Measurements from ENCODE around the gene NPC1. TPM values are rescaled to one million over a fixed set of nuclear protein-coding genes. Genes with fewer than 3 reads are reported as not detected.

The NPC1 gene
- total RNA-seq, 1 donor from 2014 or later: 40.1 TPM

- no peaks in the 10 kb centered on the region for H3K9me3 Mint-ChIP-seq (ENCODE audit: unreplicated experiment)
- no peaks in the 10 kb centered on the region for H3K36me3 Mint-ChIP-seq (ENCODE audit: unreplicated experiment)
- H3K27me3 Mint-ChIP-seq (ENCODE audit: unreplicated experiment): peaks cover 26% of the 10 kb centered on the region
- H3K4me1 Mint-ChIP-seq (ENCODE audit: unreplicated experiment): peaks cover 11% of the 10 kb centered on the region
- no peak overlapping the region for H3K27ac Mint-ChIP-seq (ENCODE audit: unreplicated experiment)
- H3K4me3 Mint-ChIP-seq (ENCODE audit: unreplicated experiment): no peak overlapping the region
- no peak for TF ChIP-seq CTCF (IDR thresholded peaks at IDR 0.05)
- DNase-seq (ENCODE audit: extremely low spot score, unreplicated experiment): no peak
Measured at GRCh38 chr18:23632615-23633014, 46.3 kb upstream of the NPC1 start.

GRCh38 chr18:23631746-23632145 lies 45.4 kb upstream of the NPC1 start:
- no peak for TF ChIP-seq CTCF (IDR thresholded peaks at IDR 0.05)
- Mint-ChIP-seq H3K4me1 (ENCODE audit: unreplicated experiment) (peaks cover 19% of the 10 kb centered on the region), H3K27me3 (ENCODE audit: unreplicated experiment) (peaks cover 26% of the 10 kb centered on the region), H3K36me3 (ENCODE audit: unreplicated experiment) (no peaks in the 10 kb centered on the region), H3K9me3 (ENCODE audit: unreplicated experiment) (no peaks in the 10 kb centered on the region), H3K4me3 (ENCODE audit: unreplicated experiment) (no peak overlapping the region), H3K27ac (ENCODE audit: unreplicated experiment) (no peak overlapping the region)
- no peak for DNase-seq (ENCODE audit: extremely low spot score, unreplicated experiment)

- peaks cover 24% of the 10 kb centered on the region for H3K4me1 Mint-ChIP-seq (ENCODE audit: unreplicated experiment)
- no peaks in the 10 kb centered on the region for H3K9me3 Mint-ChIP-seq (ENCODE audit: unreplicated experiment)
- H3K4me3 Mint-ChIP-seq (ENCODE audit: unreplicated experiment): no peak overlapping the region
Measured at GRCh38 chr18:23631312-23631711, 45.0 kb upstream of the NPC1 start.

GRCh38 chr18:23629444-23629946 lies 43.2 kb upstream of the NPC1 start:
- Mint-ChIP-seq H3K4me3 (ENCODE audit: unreplicated experiment) (no peak overlapping the region), H3K9me3 (ENCODE audit: unreplicated experiment) (no peaks in the 10 kb centered on the region), H3K36me3 (ENCODE audit: unreplicated experiment) (no peaks in the 10 kb centered on the region), H3K27ac (ENCODE audit: unreplicated experiment) (no peak overlapping the region), H3K4me1 (ENCODE audit: unreplicated experiment) (peaks cover 31% of the 10 kb centered on the region), H3K27me3 (ENCODE audit: unreplicated experiment) (peaks cover 16% of the 10 kb centered on the region)
- TF ChIP-seq CTCF (IDR thresholded peaks at IDR 0.05): no peak
- no peak for DNase-seq (ENCODE audit: extremely low spot score, unreplicated experiment)

More at GRCh38 chr18:23631312-23631711, 45.0 kb upstream of the NPC1 start:
- Mint-ChIP-seq H3K27me3 (ENCODE audit: unreplicated experiment) (peaks cover 26% of the 10 kb centered on the region), H3K27ac (ENCODE audit: unreplicated experiment) (no peak overlapping the region), H3K36me3 (ENCODE audit: unreplicated experiment) (no peaks in the 10 kb centered on the region)
- DNase-seq (ENCODE audit: extremely low spot score, unreplicated experiment): no peak
- TF ChIP-seq CTCF (IDR thresholded peaks at IDR 0.05): no peak

GRCh38 chr18:23627970-23628369 lies 41.7 kb upstream of the NPC1 start:
- no peak for TF ChIP-seq CTCF (IDR thresholded peaks at IDR 0.05)
- no peaks in the 10 kb centered on the region for H3K36me3 Mint-ChIP-seq (ENCODE audit: unreplicated experiment)
- H3K4me3 Mint-ChIP-seq (ENCODE audit: unreplicated experiment): no peak overlapping the region
- peaks cover 11% of the 10 kb centered on the region for H3K27me3 Mint-ChIP-seq (ENCODE audit: unreplicated experiment)
- DNase-seq (ENCODE audit: extremely low spot score, unreplicated experiment): no peak
- no peak overlapping the region for H3K27ac Mint-ChIP-seq (ENCODE audit: unreplicated experiment)
- H3K9me3 Mint-ChIP-seq (ENCODE audit: unreplicated experiment): no peaks in the 10 kb centered on the region
- H3K4me1 Mint-ChIP-seq (ENCODE audit: unreplicated experiment): peaks cover 31% of the 10 kb centered on the region

Measured in osteocyte (in vitro differentiated cells).